Measurements from ENCODE around the gene PRKCE. TPM values are rescaled to one million over a fixed set of nuclear protein-coding genes. Genes with fewer than 3 reads are reported as not detected.
A peak's percentile ranks its signal among the peaks of the same experiment; 100 is the strongest.

Gene PRKCE
- total RNA-seq, 3 donors from 2014 or later (not counting 1 experiment from before 2014, with no cell fraction given) = 35.2 to 42.1 (median 38.6) TPM

- intact Hi-C loops (cut with micrococcal nuclease) = no loop called here
Measured at GRCh38 chr2:46225730-46226129, 574.3 kb downstream of the PRKCE start.

GRCh38 chr2:46226620-46227019, 575.1 kb downstream of the PRKCE start:
- H3K27me3 ChIP-seq (ENCODE audit: control insufficient read depth, insufficient read depth, low read length) = no peaks in the 10 kb centered on the region
- Mint-ChIP-seq H3K9me3 (no peaks in the 10 kb centered on the region), H3K4me1 (peaks cover 19 to 21% of the 10 kb centered on the region in 2 donors), H3K36me3 (no peaks in the 10 kb centered on the region), H3K27ac (no peak overlapping the region), H3K4me3 (no peak overlapping the region), H3K27me3 (ENCODE audit: low read depth in 2 of 2) (peaks cover 4 to 33% of the 10 kb centered on the region in 2 donors)
- H3K36me3 ChIP-seq (ENCODE audit: control insufficient read depth, insufficient read depth, low read length) = no peaks in the 10 kb centered on the region
- no peak overlapping the region for H3K27ac ChIP-seq (ENCODE audit: low read length)
- ATAC-seq (no peak), DNase-seq (peak in 1 of 2 donors; percentile 19)
- H3K4me1 ChIP-seq (ENCODE audit: control insufficient read depth, insufficient read depth, low read length) = peaks cover 18% of the 10 kb centered on the region
- intact Hi-C loops (cut with micrococcal nuclease) = no loop called here
- H3K4me3 ChIP-seq (ENCODE audit: low read length) = no peak overlapping the region
- no peaks in the 10 kb centered on the region for H3K9me3 ChIP-seq (ENCODE audit: control insufficient read depth, insufficient read depth, low read length)
- WGBS (ENCODE audit: insufficient coverage) = 94% methylated on average over 3 of the region's 6 CpGs
- TF ChIP-seq CTCF (IDR thresholded peaks at IDR 0.05) = no peak

More at GRCh38 chr2:46225730-46226129, 574.3 kb downstream of the PRKCE start:
- Mint-ChIP-seq H3K36me3 (no peaks in the 10 kb centered on the region), H3K4me1 (peaks cover 19 to 21% of the 10 kb centered on the region in 2 donors), H3K27ac (no peak overlapping the region), H3K9me3 (no peaks in the 10 kb centered on the region), H3K4me3 (no peak overlapping the region), H3K27me3 (ENCODE audit: low read depth in 2 of 2) (peaks cover 7 to 42% of the 10 kb centered on the region in 2 donors)
- Histone ChIP-seq H3K27ac (ENCODE audit: low read length) (no peak overlapping the region), H3K36me3 (ENCODE audit: control insufficient read depth, insufficient read depth, low read length) (no peaks in the 10 kb centered on the region), H3K27me3 (ENCODE audit: control insufficient read depth, insufficient read depth, low read length) (no peaks in the 10 kb centered on the region), H3K4me1 (ENCODE audit: control insufficient read depth, insufficient read depth, low read length) (peaks cover 18% of the 10 kb centered on the region), H3K4me3 (ENCODE audit: low read length) (no peak overlapping the region), H3K9me3 (ENCODE audit: control insufficient read depth, insufficient read depth, low read length) (no peaks in the 10 kb centered on the region)
- no peak for TF ChIP-seq CTCF (IDR thresholded peaks at IDR 0.05)
- 93% methylated on average over 1 of the region's 1 CpG for WGBS (ENCODE audit: insufficient coverage)
- DNase-seq (no peak), ATAC-seq (no peak)

DNA sequence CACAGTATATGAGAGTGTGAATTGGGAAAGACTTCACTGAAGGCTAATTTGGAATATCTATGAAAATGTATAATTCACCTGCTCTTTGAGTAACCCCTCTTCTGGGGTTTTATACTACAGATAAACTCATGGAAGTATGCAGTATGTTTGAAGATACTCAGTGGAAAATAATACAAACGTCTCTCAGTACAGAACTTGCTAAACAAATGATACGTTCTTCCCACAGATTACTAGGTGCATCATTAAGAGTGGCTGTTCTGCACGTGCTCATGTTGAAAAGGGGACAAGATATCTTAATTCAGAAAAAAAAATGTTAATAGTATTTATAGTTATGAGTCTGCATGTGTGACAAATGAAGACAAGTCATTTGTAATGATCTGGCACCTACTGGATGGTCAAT, 575.5 kb downstream of the PRKCE start:
- H3K27me3 Mint-ChIP-seq (ENCODE audit: low read depth in 2 of 2) = peaks cover 4 to 30% of the 10 kb centered on the region in 2 donors

More for the DNA sequence above, 575.5 kb downstream of the PRKCE start:
- no peak for ATAC-seq
- Mint-ChIP-seq H3K4me1 (peaks cover 19 to 21% of the 10 kb centered on the region in 2 donors), H3K36me3 (no peaks in the 10 kb centered on the region), H3K9me3 (no peaks in the 10 kb centered on the region), H3K27ac (no peak overlapping the region), H3K4me3 (no peak overlapping the region)
- intact Hi-C loops (cut with micrococcal nuclease) = no loop called here
- DNase-seq = no peak
- Histone ChIP-seq H3K4me1 (ENCODE audit: control insufficient read depth, insufficient read depth, low read length) (peaks cover 18% of the 10 kb centered on the region), H3K36me3 (ENCODE audit: control insufficient read depth, insufficient read depth, low read length) (no peaks in the 10 kb centered on the region), H3K9me3 (ENCODE audit: control insufficient read depth, insufficient read depth, low read length) (no peaks in the 10 kb centered on the region), H3K27ac (ENCODE audit: low read length) (no peak overlapping the region), H3K27me3 (ENCODE audit: control insufficient read depth, insufficient read depth, low read length) (no peaks in the 10 kb centered on the region), H3K4me3 (ENCODE audit: low read length) (no peak overlapping the region)
- TF ChIP-seq CTCF (IDR thresholded peaks at IDR 0.05) = no peak
- WGBS (ENCODE audit: insufficient coverage) = 78% methylated on average over 3 of the region's 3 CpGs
